IMR-90 (cell line): ENCODE results near the gene FGF5. TPM values are rescaled to one million over a fixed set of nuclear protein-coding genes. Genes with fewer than 3 reads are reported as not detected.

Source experiments
- ATAC-seq: fragments of 200-7000 bp; cut with Tn5 transposase; 2 replicates; pipeline ENCODE4 v1.9.1; 2020; ENCODE audit warnings: low read depth, mild to moderate bottlenecking, moderate library complexity
- BruUV-seq: library from RNA; stranded (reverse); fragments of 400-500 nt; replicated peaks from 2 replicates; lab custom pipeline; 2021; lab: Mats Ljungman, UMichigan
- CTCF ChIA-PET: fragments of 300-600 bp; formaldehyde crosslinking; extraction: SDS; loops from one replicate; lab custom pipeline; 2021; ENCODE audit warnings: antibody characterized with exemption; lab: Yijun Ruan, JAX
- POLR2A ChIA-PET: fragments of 300-600 bp; sonication (Branson Sonifier 250); formaldehyde crosslinking; loops from one replicate; lab custom pipeline; 2022; ENCODE audit warnings: antibody characterized with exemption; ENCODE audit not compliant: unreplicated experiment; lab: Charles Lee
- DNase-seq: peaks from one replicate; pipeline ENCODE4 v3.0.0; 2013
- H2AFZ ChIP-seq: replicated peaks from 2 replicates; pipeline ENCODE3; 2013; ENCODE audit warnings: low read length, mild to moderate bottlenecking; ENCODE audit not compliant: poor library complexity
- H2AK5ac ChIP-seq: 2 replicates; pipeline ENCODE4 v1.6.1; 2013; ENCODE audit warnings: low read depth, low read length, inconsistent platforms
- H2AK9ac ChIP-seq: replicated peaks from 2 replicates; pipeline ENCODE3; 2013; ENCODE audit warnings: mild to moderate bottlenecking, low read depth, low read length, moderate library complexity; ENCODE audit not compliant: poor library complexity
- H2BK120ac ChIP-seq: 2 replicates; pipeline ENCODE4 v1.6.1; 2013; ENCODE audit warnings: low read depth, low read length, inconsistent platforms
- H2BK15ac ChIP-seq: 3 replicates; pipeline ENCODE4 v1.6.1; 2013; ENCODE audit warnings: low read depth, low read length, inconsistent platforms
- H2BK20ac ChIP-seq: 2 replicates; pipeline ENCODE4 v1.6.1; 2013; ENCODE audit warnings: low read depth, mild to moderate bottlenecking, inconsistent platforms, low read length, moderate library complexity
- H2BK5ac ChIP-seq: 2 replicates; pipeline ENCODE4 v1.6.1; 2013; ENCODE audit warnings: mild to moderate bottlenecking, low read depth, low read length, inconsistent platforms; ENCODE audit not compliant: poor library complexity, severe bottlenecking
- H3K14ac ChIP-seq: replicated peaks from 2 replicates; pipeline ENCODE4 v1.6.1; 2013; ENCODE audit warnings: low read depth, low read length, inconsistent platforms
- H3K18ac ChIP-seq: 2 replicates; pipeline ENCODE4 v1.6.1; 2013; ENCODE audit warnings: low read depth, low read length, control low read depth
- H3K23ac ChIP-seq: 2 replicates; pipeline ENCODE4 v1.6.1; 2013; ENCODE audit warnings: low read depth, low read length, inconsistent platforms
- H3K27ac ChIP-seq: 2 replicates; pipeline ENCODE4 v1.5.1; 2013; ENCODE audit warnings: mild to moderate bottlenecking, control low read depth, low read length; ENCODE audit not compliant: insufficient read depth
- H3K27me3 ChIP-seq: 2 replicates; pipeline ENCODE4 v1.6.1; 2013; ENCODE audit warnings: low read length; ENCODE audit not compliant: control insufficient read depth, insufficient read depth
- H3K36me3 ChIP-seq: 2 replicates; pipeline ENCODE4 v1.6.1; 2013; ENCODE audit warnings: low read length, mixed read lengths; ENCODE audit not compliant: control insufficient read depth, insufficient read depth
- H3K4ac ChIP-seq: 2 replicates; pipeline ENCODE4 v1.6.1; 2013; ENCODE audit warnings: low read depth, low read length, inconsistent platforms
- H3K4me1 ChIP-seq: 2 replicates; pipeline ENCODE4 v1.6.1; 2013; ENCODE audit warnings: low read length, mixed read lengths; ENCODE audit not compliant: control insufficient read depth, insufficient read depth
- H3K4me2 ChIP-seq: 2 replicates; pipeline ENCODE4 v1.6.1; 2013; ENCODE audit warnings: low read depth, mild to moderate bottlenecking, control low read depth, low read length, moderate library complexity
- H3K4me3 ChIP-seq: 2 replicates; pipeline ENCODE4 v1.5.1; 2013; ENCODE audit warnings: low read depth, mild to moderate bottlenecking, control low read depth, low read length, moderate library complexity; ENCODE audit not compliant: insufficient read depth
- H3K56ac ChIP-seq: 2 replicates; pipeline ENCODE4 v1.6.1; 2013; ENCODE audit warnings: low read length, inconsistent platforms; ENCODE audit not compliant: insufficient read depth; ENCODE audit errors: extremely low read depth
- H3K79me1 ChIP-seq, 2 experiments: 2 replicates each; pipeline ENCODE4 v1.6.1; 2013; ENCODE audit warnings: low read length in 2 of 2, inconsistent platforms in 1 of 2, low read depth in 1 of 2
- H3K9ac ChIP-seq: 2 replicates; pipeline ENCODE4 v1.6.1; 2013; ENCODE audit warnings: low read depth, low read length, control low read depth
- H3K9me1 ChIP-seq: 2 replicates; pipeline ENCODE4 v1.6.1; 2013; ENCODE audit warnings: low read length, inconsistent platforms; ENCODE audit not compliant: insufficient read depth
- H3K9me3 ChIP-seq: 2 replicates; pipeline ENCODE4 v1.6.1; 2013; ENCODE audit warnings: low read length; ENCODE audit not compliant: control insufficient read depth, insufficient read depth
- H4K20me1 ChIP-seq: 2 replicates; pipeline ENCODE4 v1.6.1; 2013; ENCODE audit warnings: low read length, inconsistent platforms; ENCODE audit not compliant: insufficient read depth
- H4K5ac ChIP-seq: 2 replicates; pipeline ENCODE4 v1.6.1; 2013; ENCODE audit warnings: mild to moderate bottlenecking, low read depth, low read length, control low read depth
- H4K8ac ChIP-seq, 2 experiments: 2 replicates each; pipeline ENCODE4 v1.6.1; 2013; ENCODE audit warnings: low read depth in 2 of 2, low read length in 2 of 2, control low read depth in 1 of 2, inconsistent platforms in 1 of 2
- H4K91ac ChIP-seq: 2 replicates; pipeline ENCODE4 v1.6.1; 2013; ENCODE audit warnings: low read depth, low read length, inconsistent platforms; ENCODE audit not compliant: insufficient read depth
- BHLHE40 ChIP-seq: fragments of 150-350 bp; IDR thresholded peaks from 2 replicates; pipeline ENCODE4 v1.6.1; 2016; ENCODE audit warnings: mild to moderate bottlenecking, low read depth, low read length
- CEBPB ChIP-seq: IDR thresholded peaks from 2 replicates; pipeline ENCODE4 v1.6.1; 2012; ENCODE audit warnings: low read depth, low read length, improper control_type of control experiment
- CHD1 ChIP-seq: IDR thresholded peaks from 2 replicates; pipeline ENCODE4 v1.6.1; 2012; ENCODE audit warnings: low read depth, low read length, improper control_type of control experiment
- CTCF ChIP-seq: conservative IDR thresholded peaks from 2 replicates; pipeline ENCODE4 v1.5.1; 2012; ENCODE audit warnings: mild to moderate bottlenecking, low read depth, low read length, improper control_type of control experiment
- ELK1 ChIP-seq: fragments of 150-350 bp; IDR thresholded peaks from 2 replicates; pipeline ENCODE4 v1.6.1; 2016; ENCODE audit warnings: low read depth, mild to moderate bottlenecking, low read length, moderate library complexity, borderline replicate concordance
- FOS ChIP-seq: fragments of 150-350 bp; IDR thresholded peaks from 2 replicates; pipeline ENCODE4 v1.6.1; 2016; ENCODE audit warnings: low read depth, low read length
- MAFK ChIP-seq: IDR thresholded peaks from 2 replicates; pipeline ENCODE4 v1.6.1; 2012; ENCODE audit warnings: low read depth, low read length, improper control_type of control experiment
- MAZ ChIP-seq: IDR thresholded peaks from 2 replicates; pipeline ENCODE4 v1.6.1; 2012; ENCODE audit warnings: low read depth, mild to moderate bottlenecking, low read length, improper control_type of control experiment, moderate library complexity, borderline replicate concordance
- MXI1 ChIP-seq: IDR thresholded peaks from 2 replicates; pipeline ENCODE4 v1.6.1; 2012; ENCODE audit warnings: low read depth, mild to moderate bottlenecking, low read length, moderate library complexity, borderline replicate concordance
- NFE2L2 ChIP-seq: fragments of 150-350 bp; IDR thresholded peaks from 2 replicates; pipeline ENCODE4 v1.6.1; 2016; ENCODE audit warnings: low read depth, mild to moderate bottlenecking, low read length
- POLR2A ChIP-seq: IDR thresholded peaks from 2 replicates; pipeline ENCODE4 v1.6.1; 2012; ENCODE audit warnings: mild to moderate bottlenecking, low read depth, low read length
- RAD21 ChIP-seq: IDR thresholded peaks from 2 replicates; pipeline ENCODE4 v1.6.1; 2012; ENCODE audit warnings: low read length, improper control_type of control experiment
- RCOR1 ChIP-seq: IDR thresholded peaks from 2 replicates; pipeline ENCODE4 v1.6.1; 2012; ENCODE audit warnings: mild to moderate bottlenecking, low read length, improper control_type of control experiment; ENCODE audit not compliant: insufficient replicate concordance
- RFX5 ChIP-seq: IDR thresholded peaks from 2 replicates; pipeline ENCODE4 v1.8.0; 2012; ENCODE audit warnings: low read depth, mild to moderate bottlenecking, low read length, moderate library complexity
- SMC3 ChIP-seq: fragments of 150-350 bp; IDR thresholded peaks from 2 replicates; pipeline ENCODE4 v1.6.1; 2016; ENCODE audit warnings: low read depth, mild to moderate bottlenecking, antibody characterized with exemption, low read length, moderate library complexity
- WGBS, 2 experiments: methylation state at CpG; one replicate each; pipeline versions ENCODE4 v1.1.5 to v1.1.7; 2013; ENCODE audit warnings: missing lambda C conversion rate in 2 of 2; ENCODE audit not compliant: insufficient read length in 1 of 2; ENCODE audit errors: extremely low coverage in 2 of 2; 5-methylcytosine and 5-hydroxymethylcytosine counted together
- dilution Hi-C: fragments of 300-500 bp; cut with HindIII; formaldehyde crosslinking; loops from one replicate; pipeline ENCODE4 v1.14.3; 2018; ENCODE audit warnings: low sequenced_read_pairs; ENCODE audit not compliant: unreplicated experiment
- in situ Hi-C: fragments of 300-500 bp; cut with MboI; formaldehyde crosslinking; loops from 3 replicates; pipeline ENCODE4 v1.14.3; 2019; ENCODE audit warnings: low sequenced_read_pairs, inconsistent platforms, mixed read lengths
- intact Hi-C: fragments of 100-400 bp; cut with micrococcal nuclease; formaldehyde crosslinking; loops from 2 replicates; pipeline ENCODE4 v1.10.0; 2022
- polyA plus RNA-seq, 3 experiments: library from polyadenylated mRNA; depleted of rRNA; stranded (reverse); fragments of >200 nt; gene quantifications; 2 replicates each; pipeline ENCODE4 v1.2.3, GENCODE V29; 2012; ENCODE audit warnings: low replicate concordance in 1 of 3
- total RNA-seq: library from RNA; depleted of rRNA; stranded (reverse); fragments of >200 nt; gene quantifications from 2 replicates; pipeline ENCODE4 v1.2.3, GENCODE V29; 2012
- TF ChIP-seq, protein P1 (sequence below): fragments of 150-350 bp; IDR thresholded peaks from 2 replicates; pipeline ENCODE4 v1.6.1; 2017; ENCODE audit warnings: mild to moderate bottlenecking, antibody characterized with exemption, low read length, low read depth

Gene FGF5
- total and polyA plus RNA-seq, 2 of the 4 experiments (the other 2 are of a cell fraction): 18.6 to 42.1 TPM

DNA sequence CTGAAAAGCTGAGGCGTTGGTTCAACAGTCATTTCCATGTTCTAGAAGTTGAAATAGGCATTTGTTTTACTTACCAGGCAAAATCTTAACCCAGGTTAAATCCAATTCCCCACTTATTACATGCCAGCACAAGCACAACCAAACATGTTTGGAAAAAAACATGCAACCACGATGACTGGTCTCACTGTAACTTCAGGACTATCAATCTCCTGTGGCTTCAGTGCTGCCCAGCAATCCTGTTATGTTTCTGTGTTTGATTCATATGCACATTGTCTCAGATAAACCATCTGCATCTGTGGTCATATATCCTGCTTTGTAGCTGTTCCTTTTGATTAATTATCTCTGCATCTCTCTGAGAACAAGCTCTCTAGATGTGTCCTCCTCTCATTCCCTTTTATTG, 40.9 kb upstream of the FGF5 start:
- Histone ChIP-seq H2BK5ac (no peak overlapping the region), H2AK9ac (no peak overlapping the region), H3K9me3 (no peaks in the 10 kb centered on the region), H3K9ac (no peak overlapping the region), H3K56ac (no peak overlapping the region), H3K4me2 (no peak overlapping the region; the same call in 1 of the 2 replicates), H4K20me1 (no peaks in the 10 kb centered on the region), H3K23ac (peak overlapping the region; percentile 39; the same call in 1 of the 2 replicates), H3K14ac (0 out of 2 replicates have a peak overlapping the region, but pooled peaks have one; percentile 1), H3K18ac (no peak overlapping the region), H4K8ac (peak overlapping the region in 1 of 2 experiments; percentile 59; a peak in 2 of 4 replicates), H2BK15ac (no peak overlapping the region), H3K4ac (no peak overlapping the region), H3K27me3 (no peaks in the 10 kb centered on the region), H3K27ac (no peak overlapping the region), H2AFZ (no peak overlapping the region), H2BK120ac (peak overlapping the region; percentile 42; the same call in 1 of the 2 replicates), H3K4me1 (no peaks in the 10 kb centered on the region; the same call in 1 of the 2 replicates), H4K5ac (no peak overlapping the region), H3K4me3 (no peak overlapping the region), H3K36me3 (no peaks in the 10 kb centered on the region), H4K91ac (no peak overlapping the region), H3K9me1 (no peaks in the 10 kb centered on the region; the same call in 1 of the 2 replicates), H2AK5ac (no peak overlapping the region; the same call in 1 of the 2 replicates), H3K79me1 (peaks cover 0 to 11% of the 10 kb centered on the region in 2 experiments; a peak in 2 of 4 replicates), H2BK20ac (no peak overlapping the region; the same call in 1 of the 2 replicates)
- ChIA-PET CTCF (interaction anchor here (0.6 to 0.7 kb wide), 2 partner anchors 23 to 58 kb away, joined by 3 read pairs; no protein-coding TSS in a partner anchor), POLR2A (no interaction called here)
- in situ Hi-C loops: loop anchor here (10.0 kb wide), 1 partner anchor 109 kb away; the partner anchor contains the start of gene CFAP299
- dilution Hi-C loops: no loop called here
- BruUV-seq: no TSS peak
- no CpG with 5 or more reads among the region's 2 CpGs for WGBS, 2 experiments
- no peak for TF ChIP-seq BHLHE40
- TF ChIP-seq, protein P1, sequence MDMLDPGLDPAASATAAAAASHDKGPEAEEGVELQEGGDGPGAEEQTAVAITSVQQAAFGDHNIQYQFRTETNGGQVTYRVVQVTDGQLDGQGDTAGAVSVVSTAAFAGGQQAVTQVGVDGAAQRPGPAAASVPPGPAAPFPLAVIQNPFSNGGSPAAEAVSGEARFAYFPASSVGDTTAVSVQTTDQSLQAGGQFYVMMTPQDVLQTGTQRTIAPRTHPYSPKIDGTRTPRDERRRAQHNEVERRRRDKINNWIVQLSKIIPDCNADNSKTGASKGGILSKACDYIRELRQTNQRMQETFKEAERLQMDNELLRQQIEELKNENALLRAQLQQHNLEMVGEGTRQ: no peak
- TF ChIP-seq RAD21: no peak
- TF ChIP-seq POLR2A: no peak
- TF ChIP-seq CEBPB: no peak
- TF ChIP-seq CTCF: no peak
- TF ChIP-seq MAFK: no peak
- no peak for TF ChIP-seq RFX5
- TF ChIP-seq FOS: no peak
- TF ChIP-seq RCOR1: no peak
- no peak for TF ChIP-seq MAZ
- TF ChIP-seq NFE2L2: no peak
- no peak for TF ChIP-seq ELK1
- TF ChIP-seq MXI1: no peak
- TF ChIP-seq SMC3: no peak
- TF ChIP-seq CHD1: no peak
- intact Hi-C loops: no loop called here
- DNase-seq (peak; percentile 57), ATAC-seq (no peak)
